OCI-M2 (cell line): ENCODE results near the gene SRMS.

Experiments
- DNase-seq: peaks from one replicate; lab custom pipeline; 2025; ENCODE audit not compliant: unreplicated experiment; lab: John Stamatoyannopoulos, UW

Gene SRMS

GRCh38 chr20:63539441-63540370, 7.8 kb downstream of the SRMS start:
- DNase-seq = no peak

- no peak for DNase-seq
These were observed 8.5 kb downstream of the SRMS start for GRCh38 chr20:63539092-63539430.

GRCh38 chr20:63538204-63539091, 9.1 kb downstream of the SRMS start:
- DNase-seq = no peak

- DNase-seq = peak; percentile 21
These were observed 9.9 kb downstream of the SRMS start for GRCh38 chr20:63537525-63538203.

GRCh38 chr20:63536997-63537524, 10.5 kb downstream of the SRMS start, which contains the start of gene PTK6:
TSS of gene PTK6 (minus strand) at chr20:63537376. CDS start at chr20:63537314, 62 bp downstream.
- DNase-seq = no peak

- no peak for DNase-seq
These were observed 11.1 kb downstream of the SRMS start for GRCh38 chr20:63536241-63536977.

GRCh38 chr20:63534831-63535651, 12.5 kb downstream of the SRMS start:
- no peak for DNase-seq

- DNase-seq = no peak
These were observed 13.1 kb downstream of the SRMS start for GRCh38 chr20:63534427-63534830.

- DNase-seq = no peak
These were observed 13.6 kb downstream of the SRMS start for GRCh38 chr20:63533871-63534393.

GRCh38 chr20:63533388-63533787, 14.2 kb downstream of the SRMS start:
- DNase-seq = no peak

- DNase-seq = no peak
These were observed 15.0 kb downstream of the SRMS start for GRCh38 chr20:63532449-63532971.

GRCh38 chr20:63531686-63532448, 15.7 kb downstream of the SRMS start:
- no peak for DNase-seq

- DNase-seq = no peak
These were observed 16.8 kb downstream of the SRMS start for GRCh38 chr20:63530788-63531160.

- DNase-seq = no peak
These were observed 17.4 kb downstream of the SRMS start for GRCh38 chr20:63529861-63530787.

- DNase-seq = no peak
These were observed 18.2 kb downstream of the SRMS start for GRCh38 chr20:63529180-63529860.

- no peak for DNase-seq
These were observed 20.4 kb downstream of the SRMS start for GRCh38 chr20:63527184-63527583.

GRCh38 chr20:63525971-63526370, 21.6 kb downstream of the SRMS start:
- DNase-seq = no peak
